ENCODE measurements around the gene MZT2A.
"Not testable (repeated sequence)": the region's sequence is repeated elsewhere in the genome, so short reads cannot be mapped to it uniquely, and the experiment has no call there.

DNA sequence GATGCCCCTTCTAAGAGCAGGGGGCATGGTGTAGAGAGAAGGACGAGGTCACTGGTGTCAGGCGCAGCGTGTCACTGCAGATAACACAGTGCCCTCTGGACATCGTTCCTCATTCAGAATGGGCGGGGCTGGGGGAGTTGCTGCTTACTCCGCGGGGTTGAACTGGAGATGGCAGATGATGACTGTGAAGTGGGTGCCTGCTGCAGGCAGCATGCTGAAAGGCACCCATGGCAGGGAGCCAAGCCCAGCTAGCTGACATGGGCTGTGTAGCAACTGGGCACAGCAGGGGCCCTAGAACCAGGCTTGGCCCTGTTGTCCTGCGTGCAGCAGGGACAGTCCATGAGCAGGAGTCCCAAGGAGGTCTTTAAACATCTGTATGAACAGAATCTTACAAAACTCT, 20.6 kb downstream of the MZT2A start:
- TF ChIP-seq, protein P1, sequence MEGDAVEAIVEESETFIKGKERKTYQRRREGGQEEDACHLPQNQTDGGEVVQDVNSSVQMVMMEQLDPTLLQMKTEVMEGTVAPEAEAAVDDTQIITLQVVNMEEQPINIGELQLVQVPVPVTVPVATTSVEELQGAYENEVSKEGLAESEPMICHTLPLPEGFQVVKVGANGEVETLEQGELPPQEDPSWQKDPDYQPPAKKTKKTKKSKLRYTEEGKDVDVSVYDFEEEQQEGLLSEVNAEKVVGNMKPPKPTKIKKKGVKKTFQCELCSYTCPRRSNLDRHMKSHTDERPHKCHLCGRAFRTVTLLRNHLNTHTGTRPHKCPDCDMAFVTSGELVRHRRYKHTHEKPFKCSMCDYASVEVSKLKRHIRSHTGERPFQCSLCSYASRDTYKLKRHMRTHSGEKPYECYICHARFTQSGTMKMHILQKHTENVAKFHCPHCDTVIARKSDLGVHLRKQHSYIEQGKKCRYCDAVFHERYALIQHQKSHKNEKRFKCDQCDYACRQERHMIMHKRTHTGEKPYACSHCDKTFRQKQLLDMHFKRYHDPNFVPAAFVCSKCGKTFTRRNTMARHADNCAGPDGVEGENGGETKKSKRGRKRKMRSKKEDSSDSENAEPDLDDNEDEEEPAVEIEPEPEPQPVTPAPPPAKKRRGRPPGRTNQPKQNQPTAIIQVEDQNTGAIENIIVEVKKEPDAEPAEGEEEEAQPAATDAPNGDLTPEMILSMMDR (IDR thresholded peaks at IDR 0.05; ENCODE audit: poor library complexity, severe bottlenecking), result not testable (repeated sequence)
- not testable (repeated sequence) for TF ChIP-seq EP300 (conservative IDR thresholded peaks at IDR 0.05; ENCODE audit: poor library complexity, severe bottlenecking); RAD21 (conservative IDR thresholded peaks at IDR 0.05); POLR2AphosphoS5 (IDR thresholded peaks at IDR 0.05); TAF1 (IDR thresholded peaks at IDR 0.05; ENCODE audit: low read depth); SMC3 (conservative IDR thresholded peaks at IDR 0.05; ENCODE audit: poor library complexity)
- TF ChIP-seq, protein P2, sequence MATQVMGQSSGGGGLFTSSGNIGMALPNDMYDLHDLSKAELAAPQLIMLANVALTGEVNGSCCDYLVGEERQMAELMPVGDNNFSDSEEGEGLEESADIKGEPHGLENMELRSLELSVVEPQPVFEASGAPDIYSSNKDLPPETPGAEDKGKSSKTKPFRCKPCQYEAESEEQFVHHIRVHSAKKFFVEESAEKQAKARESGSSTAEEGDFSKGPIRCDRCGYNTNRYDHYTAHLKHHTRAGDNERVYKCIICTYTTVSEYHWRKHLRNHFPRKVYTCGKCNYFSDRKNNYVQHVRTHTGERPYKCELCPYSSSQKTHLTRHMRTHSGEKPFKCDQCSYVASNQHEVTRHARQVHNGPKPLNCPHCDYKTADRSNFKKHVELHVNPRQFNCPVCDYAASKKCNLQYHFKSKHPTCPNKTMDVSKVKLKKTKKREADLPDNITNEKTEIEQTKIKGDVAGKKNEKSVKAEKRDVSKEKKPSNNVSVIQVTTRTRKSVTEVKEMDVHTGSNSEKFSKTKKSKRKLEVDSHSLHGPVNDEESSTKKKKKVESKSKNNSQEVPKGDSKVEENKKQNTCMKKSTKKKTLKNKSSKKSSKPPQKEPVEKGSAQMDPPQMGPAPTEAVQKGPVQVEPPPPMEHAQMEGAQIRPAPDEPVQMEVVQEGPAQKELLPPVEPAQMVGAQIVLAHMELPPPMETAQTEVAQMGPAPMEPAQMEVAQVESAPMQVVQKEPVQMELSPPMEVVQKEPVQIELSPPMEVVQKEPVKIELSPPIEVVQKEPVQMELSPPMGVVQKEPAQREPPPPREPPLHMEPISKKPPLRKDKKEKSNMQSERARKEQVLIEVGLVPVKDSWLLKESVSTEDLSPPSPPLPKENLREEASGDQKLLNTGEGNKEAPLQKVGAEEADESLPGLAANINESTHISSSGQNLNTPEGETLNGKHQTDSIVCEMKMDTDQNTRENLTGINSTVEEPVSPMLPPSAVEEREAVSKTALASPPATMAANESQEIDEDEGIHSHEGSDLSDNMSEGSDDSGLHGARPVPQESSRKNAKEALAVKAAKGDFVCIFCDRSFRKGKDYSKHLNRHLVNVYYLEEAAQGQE (IDR thresholded peaks at IDR 0.05; ENCODE audit: borderline replicate concordance), result not testable (repeated sequence)
